Gastrocnemius medialis (tissue), 4 donors: ENCODE results near the gene MAGI1. TPM values are rescaled to one million over a fixed set of nuclear protein-coding genes. Genes with fewer than 3 reads are reported as not detected.

ENCODE experiments used
- ATAC-seq, 2 donors: fragments of 150-250 bp; one replicate each; pipeline ENCODE4 v1.9.1; 2016
- DNase-seq, 2 donors: peaks; one replicate each; pipeline ENCODE4 v3.0.0-alpha.2; 2019
- H3K27ac ChIP-seq, 4 donors: fragments of 200-600 bp; sonication (generic); 1 replicate in 1 of 4; 2 replicates in 3 of 4; pipeline ENCODE4 v1.5.1; 2016 to 2018; ENCODE audit warnings: mild to moderate bottlenecking in 2 of 4, moderate library complexity in 1 of 4
- H3K27me3 ChIP-seq, 3 donors: fragments of 200-600 bp; sonication (generic) in 2 of 3; 1 replicate in 1 of 3; 2 replicates in 2 of 3; pipeline versions ENCODE4 v1.5.1 to v1.6.0; 2016 to 2019; ENCODE audit warnings: mild to moderate bottlenecking in 1 of 3, moderate library complexity in 1 of 3
- H3K36me3 ChIP-seq, 2 donors: fragments of 200-600 bp; sonication (generic) in 1 of 2; one replicate each; pipeline ENCODE4 v1.5.1; 2017 to 2018
- H3K4me1 ChIP-seq, 2 donors: fragments of 200-600 bp; sonication (generic) in 1 of 2; one replicate each; pipeline ENCODE4 v1.5.1; 2016 to 2017; ENCODE audit warnings: mild to moderate bottlenecking in 2 of 2
- H3K4me3 ChIP-seq, 4 donors: fragments of 200-600 bp; sonication (generic) in 3 of 4; 1 replicate in 1 of 4; 2 replicates in 3 of 4; pipeline ENCODE4 v1.5.1; 2016 to 2019; ENCODE audit warnings: mild to moderate bottlenecking in 2 of 4
- H3K9me3 ChIP-seq, 3 donors: fragments of 200-600 bp; sonication (generic) in 2 of 3; 1 replicate in 1 of 3; 2 replicates in 2 of 3; pipeline ENCODE4 v1.5.1; 2016 to 2019
- CTCF ChIP-seq, 5 experiments: fragments of 450-650 bp in 3 of 5; fragments of 200-600 bp in 2 of 5; sonication (generic) in 2 of 5; IDR thresholded peaks in 4 of 5; conservative IDR thresholded peaks in 1 of 5; 1 replicate in 4 of 5; 2 replicates in 1 of 5; pipeline ENCODE4 v1.5.1; 2016 to 2019; ENCODE audit warnings: antibody characterized with exemption in 5 of 5, mild to moderate bottlenecking in 3 of 5, moderate library complexity in 3 of 5
- POLR2A ChIP-seq, 2 donors: fragments of 450-650 bp; IDR thresholded peaks; one replicate each; pipeline ENCODE4 v1.6.1; 2017; ENCODE audit warnings: antibody characterized with exemption in 2 of 2, mild to moderate bottlenecking in 2 of 2, moderate library complexity in 2 of 2
- in situ Hi-C, 4 donors: fragments of 200-750 bp; cut with MboI; loops; one replicate each; pipeline versions ENCODE4 v1.15.0 to v1.8.0; 2017; ENCODE audit warnings: low sequenced_read_pairs in 4 of 4
- intact Hi-C: fragments of 100-400 bp; cut with DNase I; formaldehyde crosslinking; loops from one replicate; pipeline ENCODE4 v1.15.1; 2023; ENCODE audit warnings: low total_unique reads
- total RNA-seq, 4 donors: library from RNA; depleted of rRNA; stranded (reverse); fragments of >200 nt; gene quantifications; one replicate each; pipeline versions ENCODE4 v1.1.0 to v1.2.3, GENCODE V29; 2016

Gene MAGI1
- total RNA-seq, 4 donors from 2014 or later: 2.6 to 7.5 (median 3.9) TPM

GRCh38 chr3:65855370-65856100, 183.2 kb downstream of the MAGI1 start:
- Histone ChIP-seq H3K27ac (no peak overlapping the region), H3K4me1 (peaks cover 20% of the 10 kb centered on the region in 2 donors), H3K36me3 (no peaks in the 10 kb centered on the region), H3K4me3 (no peak overlapping the region), H3K27me3 (no peaks in the 10 kb centered on the region), H3K9me3 (no peaks in the 10 kb centered on the region)
- TF ChIP-seq CTCF (IDR thresholded peaks at IDR 0.05 in 4 of 5, conservative IDR thresholded peaks at IDR 0.05 in 1 of 5) (no peak), POLR2A (IDR thresholded peaks at IDR 0.05) (no peak)
- ATAC-seq (peak in 1 of 2 donors; percentile 39), DNase-seq (peak in 1 of 2 donors; percentile 22)
- intact Hi-C loops (no loop called here), in situ Hi-C loops (no loop called here)

- Histone ChIP-seq H3K36me3 (no peaks in the 10 kb centered on the region), H3K27me3 (no peaks in the 10 kb centered on the region), H3K27ac (no peak overlapping the region), H3K4me1 (peaks cover 20% of the 10 kb centered on the region in 2 donors), H3K9me3 (no peaks in the 10 kb centered on the region), H3K4me3 (no peak overlapping the region)
- DNase-seq: no peak
- ATAC-seq: no peak
- intact Hi-C loops (no loop called here), in situ Hi-C loops (no loop called here)
- TF ChIP-seq POLR2A (IDR thresholded peaks at IDR 0.05) (no peak), CTCF (IDR thresholded peaks at IDR 0.05 in 4 of 5, conservative IDR thresholded peaks at IDR 0.05 in 1 of 5) (no peak)
Measured at GRCh38 chr3:65854606-65855304, 184.0 kb downstream of the MAGI1 start.

- in situ Hi-C loops (no loop called here), intact Hi-C loops (no loop called here)
- H3K27ac ChIP-seq: no peak overlapping the region
- no peaks in the 10 kb centered on the region for H3K36me3 ChIP-seq
- ATAC-seq: no peak
- H3K27me3 ChIP-seq: no peaks in the 10 kb centered on the region
- H3K4me1 ChIP-seq: peaks cover 12% of the 10 kb centered on the region in 2 donors
- H3K9me3 ChIP-seq: no peaks in the 10 kb centered on the region
- H3K4me3 ChIP-seq: no peak overlapping the region
- no peak for DNase-seq
- no peak for TF ChIP-seq POLR2A (IDR thresholded peaks at IDR 0.05)
- TF ChIP-seq CTCF (IDR thresholded peaks at IDR 0.05 in 4 of 5, conservative IDR thresholded peaks at IDR 0.05 in 1 of 5): no peak
Measured at GRCh38 chr3:65851827-65852226, 186.9 kb downstream of the MAGI1 start.

- no peak overlapping the region for H3K27ac ChIP-seq
- no peak for DNase-seq
- intact Hi-C loops (no loop called here), in situ Hi-C loops (no loop called here)
- H3K4me3 ChIP-seq: no peak overlapping the region
- H3K27me3 ChIP-seq: no peaks in the 10 kb centered on the region
- TF ChIP-seq POLR2A (IDR thresholded peaks at IDR 0.05) (no peak), CTCF (IDR thresholded peaks at IDR 0.05 in 4 of 5, conservative IDR thresholded peaks at IDR 0.05 in 1 of 5) (no peak)
- no peak for ATAC-seq
- H3K9me3 ChIP-seq: no peaks in the 10 kb centered on the region
- no peaks in the 10 kb centered on the region for H3K36me3 ChIP-seq
- H3K4me1 ChIP-seq: no peaks in the 10 kb centered on the region
Measured at GRCh38 chr3:65850261-65850660, 188.5 kb downstream of the MAGI1 start.
